PC-9 (cell line): ENCODE results near the gene FDPS. TPM values are rescaled to one million over a fixed set of nuclear protein-coding genes. Genes with fewer than 3 reads are reported as not detected.

Source experiments
- BruUV-seq: library from RNA; stranded (reverse); fragments of 400-500 nt; replicated peaks from 2 replicates; lab custom pipeline; 2021; lab: Mats Ljungman, UMichigan
- CTCF ChIA-PET: fragments of 300-600 bp; sonication (Branson Sonifier 250); formaldehyde crosslinking; loops from one replicate; lab custom pipeline; 2022; ENCODE audit warnings: antibody characterized with exemption; lab: Charles Lee
- POLR2A ChIA-PET: fragments of 300-600 bp; sonication (Branson Sonifier 250); formaldehyde crosslinking; loops from one replicate; lab custom pipeline; 2022; ENCODE audit warnings: antibody characterized with exemption; ENCODE audit not compliant: unreplicated experiment; lab: Charles Lee
- DNase-seq, 2 experiments: peaks; one replicate each; pipeline versions ENCODE4 v3.0.0 to v3.0.0-alpha.2; 2015 to 2022; ENCODE audit warnings: mixed read lengths in 1 of 2
- H2AFZ ChIP-seq: fragments of 200-600 bp; sonication (generic); 2 replicates; pipeline ENCODE4 v1.8.1; 2017; ENCODE audit warnings: antibody characterized with exemption
- H3F3A ChIP-seq: fragments of 200-600 bp; sonication (generic); 2 replicates; pipeline ENCODE4 v1.8.1; 2017; ENCODE audit warnings: antibody characterized with exemption, mild to moderate bottlenecking, low read depth; ENCODE audit not compliant: insufficient read depth
- H3K27ac ChIP-seq: fragments of 200-600 bp; sonication (generic); 2 replicates; pipeline ENCODE4 v1.6.1; 2016; ENCODE audit warnings: mixed run types
- H3K27me3 ChIP-seq: fragments of 200-600 bp; sonication (generic); 2 replicates; pipeline ENCODE4 v1.6.1; 2016; ENCODE audit warnings: low read depth, mixed run types; ENCODE audit not compliant: insufficient read depth
- H3K36me3 ChIP-seq: fragments of 200-600 bp; sonication (generic); 2 replicates; pipeline ENCODE4 v1.6.1; 2016; ENCODE audit warnings: low read depth, mixed run types
- H3K4me1 ChIP-seq: fragments of 200-600 bp; sonication (generic); replicated peaks from 2 replicates; pipeline ENCODE4 v1.6.1; 2016; ENCODE audit warnings: mixed run types; ENCODE audit not compliant: insufficient read depth
- H3K4me2 ChIP-seq: fragments of 200-600 bp; sonication (generic); 2 replicates; pipeline ENCODE4 v1.6.1; 2017; ENCODE audit warnings: mixed run types
- H3K4me3 ChIP-seq: fragments of 200-600 bp; sonication (generic); 2 replicates; pipeline ENCODE4 v1.6.1; 2016; ENCODE audit warnings: mixed run types
- H3K79me2 ChIP-seq: fragments of 200-600 bp; sonication (generic); 2 replicates; pipeline ENCODE4 v1.6.1; 2017; ENCODE audit warnings: low read depth, mixed run types
- H3K9me2 ChIP-seq: fragments of 200-600 bp; sonication (generic); 2 replicates; pipeline ENCODE4 v1.8.1; 2017; ENCODE audit warnings: mild to moderate bottlenecking; ENCODE audit not compliant: insufficient read depth
- H3K9me3 ChIP-seq: fragments of 200-600 bp; sonication (generic); 2 replicates; pipeline ENCODE4 v1.8.1; 2016; ENCODE audit warnings: low read depth; ENCODE audit not compliant: insufficient read depth
- H4K20me1 ChIP-seq: fragments of 200-600 bp; sonication (generic); 2 replicates; pipeline ENCODE4 v1.8.1; 2017; ENCODE audit not compliant: insufficient read depth
- CTCF ChIP-seq: fragments of 200-600 bp; sonication (generic); conservative IDR thresholded peaks from 2 replicates; pipeline ENCODE4 v1.6.1; 2017; ENCODE audit warnings: mixed run types, antibody characterized with exemption, mild to moderate bottlenecking, moderate library complexity
- EZH2 ChIP-seq: fragments of 200-600 bp; sonication (generic); IDR thresholded peaks from 2 replicates; pipeline ENCODE4 v1.8.0; 2017; ENCODE audit warnings: antibody characterized with exemption, low read depth
- intact Hi-C: fragments of 100-400 bp; cut with micrococcal nuclease; formaldehyde crosslinking; loops from one replicate; pipeline ENCODE4 v1.10.0; 2022; ENCODE audit not compliant: unreplicated experiment
- total RNA-seq: library from RNA; stranded (reverse); gene quantifications from 2 replicates; pipeline ENCODE4 v1.2.3, GENCODE V29; 2021

The FDPS gene
- total RNA-seq, 1 experiment from 2014 or later = 568 TPM

- no peaks in the 10 kb centered on the region for H3K27me3 ChIP-seq
- no peak overlapping the region for H2AFZ ChIP-seq
- no peaks in the 10 kb centered on the region for H3K9me2 ChIP-seq
- H3K4me3 ChIP-seq = no peak overlapping the region
- no peak for TF ChIP-seq EZH2
- no peak for TF ChIP-seq CTCF
- H4K20me1 ChIP-seq = no peaks in the 10 kb centered on the region
- no peak overlapping the region for H3K27ac ChIP-seq
- POLR2A ChIA-PET = interaction anchor here (0.6 kb wide), 1 partner anchor 18 kb away, joined by 4 read pairs; no protein-coding TSS in a partner anchor
- H3K79me2 ChIP-seq = no peaks in the 10 kb centered on the region
- CTCF ChIA-PET = no interaction called here
- H3K36me3 ChIP-seq = no peaks in the 10 kb centered on the region
- no peaks in the 10 kb centered on the region for H3F3A ChIP-seq
- intact Hi-C loops = no loop called here
- H3K4me1 ChIP-seq = no peaks in the 10 kb centered on the region
- BruUV-seq = no TSS peak
- DNase-seq = no peak
- no peaks in the 10 kb centered on the region for H3K9me3 ChIP-seq
- no peak overlapping the region for H3K4me2 ChIP-seq
Observed at GRCh38 chr1:155294520-155295182, 14.0 kb upstream of the FDPS start.

- ChIA-PET CTCF (no interaction called here), POLR2A (interaction anchor here (0.6 kb wide), 1 partner anchor 19 kb away, joined by 4 read pairs; no protein-coding TSS in a partner anchor)
- DNase-seq = no peak
- intact Hi-C loops = no loop called here
- H3K4me1 ChIP-seq = no peaks in the 10 kb centered on the region
- H3K36me3 ChIP-seq = no peaks in the 10 kb centered on the region
- no peaks in the 10 kb centered on the region for H3F3A ChIP-seq
- no peak overlapping the region for H3K4me3 ChIP-seq
- no TSS peak for BruUV-seq
- TF ChIP-seq CTCF (no peak), EZH2 (no peak)
- H3K9me3 ChIP-seq = no peaks in the 10 kb centered on the region
- no peaks in the 10 kb centered on the region for H4K20me1 ChIP-seq
- no peak overlapping the region for H3K4me2 ChIP-seq
- H3K27ac ChIP-seq = no peak overlapping the region
- no peaks in the 10 kb centered on the region for H3K79me2 ChIP-seq
- no peaks in the 10 kb centered on the region for H3K27me3 ChIP-seq
- no peaks in the 10 kb centered on the region for H3K9me2 ChIP-seq
- no peak overlapping the region for H2AFZ ChIP-seq
Observed at GRCh38 chr1:155295183-155295941, 13.3 kb upstream of the FDPS start.

GRCh38 chr1:155295942-155296267, 12.8 kb upstream of the FDPS start:
- Histone ChIP-seq H3K27me3 (no peaks in the 10 kb centered on the region), H3K36me3 (no peaks in the 10 kb centered on the region), H2AFZ (no peak overlapping the region), H3K9me3 (no peaks in the 10 kb centered on the region), H3K4me1 (no peaks in the 10 kb centered on the region), H3K4me3 (no peak overlapping the region), H3K9me2 (no peaks in the 10 kb centered on the region), H3F3A (no peaks in the 10 kb centered on the region), H4K20me1 (no peaks in the 10 kb centered on the region), H3K4me2 (no peak overlapping the region), H3K79me2 (no peaks in the 10 kb centered on the region), H3K27ac (no peak overlapping the region)
- BruUV-seq = no TSS peak
- ChIA-PET POLR2A (no interaction called here), CTCF (no interaction called here)
- DNase-seq = no peak
- intact Hi-C loops = no loop called here
- no peak for TF ChIP-seq CTCF
- TF ChIP-seq EZH2 = no peak
